ENCODE data around the gene CACNA1G.

Gene CACNA1G

DNA sequence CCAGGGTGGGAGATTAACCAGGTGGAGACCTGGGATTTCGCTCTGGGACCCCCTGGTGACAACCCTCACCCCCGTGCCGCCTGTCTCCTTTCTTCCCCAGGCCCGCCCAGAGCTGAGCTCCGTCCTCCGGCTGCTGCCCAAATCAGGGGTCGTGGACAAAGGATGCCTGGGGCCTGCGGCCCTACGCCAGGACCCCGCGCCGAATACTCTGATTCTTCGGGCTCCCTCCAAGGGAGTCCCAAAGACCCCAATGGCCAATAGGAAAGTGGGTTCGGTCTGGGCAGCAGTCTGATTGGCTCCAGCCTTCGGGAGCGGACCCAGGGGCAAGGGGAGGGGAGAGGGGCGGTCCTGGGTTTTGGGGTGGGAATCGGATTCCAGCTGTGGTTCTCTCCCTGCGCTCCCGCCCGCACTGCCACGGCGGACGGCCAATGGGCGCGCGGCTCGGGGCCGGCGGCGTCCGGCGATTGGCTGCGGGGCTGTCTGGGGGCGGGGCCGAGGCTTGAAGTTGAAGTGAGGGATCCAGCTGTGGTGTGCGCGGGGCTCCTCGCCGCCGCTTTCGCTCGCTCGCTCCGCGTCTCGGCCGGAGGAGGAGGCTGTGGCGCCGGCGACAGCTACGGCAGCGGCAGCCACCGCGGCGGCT is at the start of gene CACNA1G:
Gene CACNA1G (plus strand): TSS at position 531 of the 640 bp plus-strand sequence. CDS start 745 bp downstream, outside the sequence.
- peak; percentile 31 for DNase-seq

- DNase-seq = no peak
Observed at GRCh38 chr17:50511058-50511457, 49.5 kb upstream of the CACNA1G start.

DNA sequence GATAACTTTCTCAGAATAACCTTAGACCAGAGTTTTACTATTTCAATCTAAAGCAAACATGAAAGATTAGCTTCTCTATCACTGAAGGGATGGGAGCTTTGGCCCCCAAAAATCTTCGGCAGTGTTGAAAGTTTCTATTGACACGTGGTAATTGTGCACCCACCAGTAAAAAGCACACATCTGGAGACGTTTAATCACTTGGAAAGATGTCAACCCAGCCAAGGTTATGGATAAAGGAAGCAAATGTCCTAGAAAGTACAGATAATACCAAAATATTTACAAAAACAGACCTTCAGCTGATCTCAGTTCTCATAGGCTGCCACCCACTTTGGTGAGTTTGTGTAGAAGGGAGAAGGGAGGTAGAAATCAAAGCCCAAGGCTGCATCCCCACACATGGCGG is 47.0 kb upstream of the CACNA1G start:
- no peak for DNase-seq

GRCh38 chr17:50514388-50514787 is 46.1 kb upstream of the CACNA1G start:
- DNase-seq = no peak

GRCh38 chr17:50514936-50515702 is 45.4 kb upstream of the CACNA1G start:
- no peak for DNase-seq

- no peak for DNase-seq
Observed at GRCh38 chr17:50517011-50517410, 43.5 kb upstream of the CACNA1G start.

DNA sequence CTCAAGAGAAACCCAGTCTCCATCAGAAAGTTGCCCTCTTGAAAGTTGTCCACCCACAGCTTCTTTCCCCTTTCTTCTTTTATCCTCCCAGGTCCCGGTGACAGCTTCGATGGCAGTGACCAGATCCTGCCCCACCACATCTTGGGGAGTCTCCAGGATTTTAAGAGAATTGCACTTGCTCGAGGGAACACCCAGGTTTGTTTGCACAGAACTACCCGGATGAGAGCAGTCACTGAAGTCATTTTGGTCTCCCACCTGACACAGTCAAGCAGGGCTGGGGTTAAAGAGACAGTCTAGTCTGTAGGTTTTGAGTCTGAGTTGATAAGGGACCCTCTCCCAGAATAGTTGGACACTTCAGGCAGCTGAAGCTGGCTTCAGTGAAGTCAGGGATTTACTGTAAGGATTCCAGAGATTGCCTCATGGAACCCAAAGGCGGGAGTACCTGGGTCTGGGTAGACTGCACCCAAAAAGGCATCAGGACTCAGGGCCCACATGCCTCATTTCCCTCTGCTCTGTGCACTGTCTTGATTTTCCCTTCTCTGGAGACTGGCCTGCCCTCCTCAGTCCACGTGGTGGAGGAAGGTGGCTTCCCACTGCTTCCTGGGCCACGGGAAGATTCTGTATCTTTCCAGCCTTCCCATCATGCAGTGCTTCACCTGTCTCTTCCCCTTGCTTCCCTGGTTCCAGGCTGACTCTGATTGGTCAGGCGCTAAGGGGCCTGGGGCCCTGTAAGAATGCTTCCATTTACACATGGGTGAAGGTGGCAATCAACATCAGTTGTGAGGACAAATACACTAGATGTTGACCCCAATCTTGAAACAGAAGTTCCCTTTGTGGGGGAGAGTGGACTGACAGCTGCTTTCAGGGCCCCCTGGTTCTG is 42.8 kb upstream of the CACNA1G start:
- no peak for DNase-seq

GRCh38 chr17:50518384-50519023 is 42.0 kb upstream of the CACNA1G start:
- no peak for DNase-seq

DNA sequence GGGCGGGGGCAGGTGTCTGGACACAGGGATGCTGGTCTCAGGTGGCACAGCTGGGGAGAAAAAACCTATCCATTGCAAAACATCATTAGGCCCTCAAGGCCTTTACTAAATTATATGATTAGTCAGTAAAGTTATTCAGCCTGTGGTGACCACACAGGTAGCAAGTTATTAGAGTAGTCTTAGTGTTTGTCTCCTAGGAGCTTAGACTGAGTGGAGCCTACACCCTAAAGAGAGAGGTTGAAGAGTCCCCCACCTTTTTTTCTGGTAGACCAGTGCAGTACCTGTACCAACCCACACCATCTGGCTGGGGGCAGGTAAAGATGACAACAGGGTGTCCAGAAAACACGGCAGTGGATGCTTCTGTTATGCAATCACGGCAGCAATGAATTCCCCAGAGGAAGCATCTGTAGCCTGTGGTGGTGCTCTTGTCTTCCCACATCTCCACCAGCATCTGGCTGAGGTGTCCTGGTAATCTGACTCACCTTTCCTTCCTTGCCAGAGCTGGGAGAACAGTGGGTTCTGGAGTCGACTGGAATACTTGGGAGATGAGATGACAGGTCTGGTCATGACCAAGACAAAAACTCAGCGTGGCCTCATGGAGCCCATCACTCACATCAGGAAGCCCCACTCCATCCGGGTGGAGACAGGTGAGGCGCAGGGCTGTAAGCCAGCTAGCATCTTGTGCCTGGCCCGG is 41.2 kb upstream of the CACNA1G start:
- no peak for DNase-seq

DNA sequence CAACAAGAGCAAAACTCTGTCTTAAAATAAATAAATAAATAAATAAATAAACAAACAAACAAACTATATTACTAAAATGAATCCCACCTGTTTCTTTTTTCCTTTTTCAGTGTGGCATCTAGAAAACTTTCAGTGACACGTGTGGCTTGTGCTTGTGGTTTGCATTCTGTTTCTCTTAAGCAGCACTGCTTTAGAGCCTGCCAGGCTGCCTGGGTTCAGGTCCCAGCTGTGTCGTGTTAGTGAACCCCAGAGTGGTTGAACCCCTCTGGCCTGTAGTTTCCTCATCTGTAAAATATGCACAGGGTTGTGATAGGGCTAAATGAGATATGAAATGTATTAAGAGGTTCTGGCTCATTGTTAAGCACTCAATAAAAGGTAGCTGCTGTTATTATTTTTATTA is 40.0 kb upstream of the CACNA1G start:
- DNase-seq = no peak

GRCh38 chr17:50521514-50521913 is 39.0 kb upstream of the CACNA1G start:
- no peak for DNase-seq

GRCh38 chr17:50522766-50523165 is 37.7 kb upstream of the CACNA1G start:
- DNase-seq = no peak

GRCh38 chr17:50523208-50523607 is 37.3 kb upstream of the CACNA1G start:
- DNase-seq = no peak

- DNase-seq = no peak
Observed at GRCh38 chr17:50524838-50525237, 35.7 kb upstream of the CACNA1G start.

DNA sequence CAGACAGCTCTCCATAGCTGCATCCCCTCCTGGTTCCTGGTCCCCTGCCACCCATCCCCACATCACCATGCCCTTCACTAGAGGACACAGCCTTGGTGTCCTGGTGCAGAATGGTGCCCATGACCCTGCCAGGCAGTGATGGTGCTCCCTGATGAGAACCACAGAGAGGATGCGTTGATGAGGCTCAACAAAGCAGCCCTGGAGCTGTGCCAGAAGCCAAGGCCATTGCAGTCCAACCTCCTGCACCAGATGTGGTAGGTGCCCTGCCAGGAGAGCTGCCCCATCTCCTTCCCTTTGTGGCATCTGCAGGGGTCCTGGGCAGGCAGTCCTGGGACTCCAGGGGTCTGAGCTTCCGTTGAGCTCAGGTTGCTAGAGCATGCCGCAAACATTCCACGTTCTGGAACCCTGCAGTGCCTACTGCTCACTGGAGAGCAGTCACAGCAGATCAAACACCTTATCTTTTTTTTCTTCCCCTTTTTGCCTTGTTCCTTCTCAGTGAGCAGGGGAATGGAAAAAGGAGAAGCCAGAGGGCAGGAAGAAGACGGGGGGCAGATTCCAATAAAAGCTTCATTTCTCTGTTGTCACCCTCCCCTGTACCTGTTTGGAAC is 33.3 kb upstream of the CACNA1G start:
- peak; percentile 20 for DNase-seq

DNA sequence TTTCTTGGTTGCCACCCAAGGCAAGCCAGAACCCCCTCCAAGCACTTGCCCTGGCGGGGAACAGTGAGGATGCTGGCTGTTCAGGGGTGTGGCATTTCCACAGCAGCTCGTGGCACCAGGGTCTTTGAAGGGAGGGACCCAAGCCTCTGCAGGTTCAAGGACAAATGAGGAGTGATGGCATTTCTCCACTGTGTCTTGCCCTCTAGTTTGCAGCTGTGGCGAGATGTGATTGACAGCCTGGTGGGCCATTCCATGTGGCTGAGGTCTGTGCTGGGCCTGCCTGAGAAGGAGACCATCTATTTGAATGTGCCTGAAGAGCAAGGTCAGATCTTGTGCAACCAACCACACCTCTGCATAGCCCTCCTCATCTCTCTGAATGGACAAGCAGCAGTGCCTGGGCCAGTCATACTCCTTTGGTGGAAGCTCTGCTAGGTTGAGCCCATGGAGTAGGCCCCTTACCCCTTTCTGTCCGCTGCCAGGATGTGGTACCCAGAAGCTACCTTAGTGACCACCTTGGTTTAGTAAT is 32.5 kb upstream of the CACNA1G start:
- DNase-seq = no peak

DNA sequence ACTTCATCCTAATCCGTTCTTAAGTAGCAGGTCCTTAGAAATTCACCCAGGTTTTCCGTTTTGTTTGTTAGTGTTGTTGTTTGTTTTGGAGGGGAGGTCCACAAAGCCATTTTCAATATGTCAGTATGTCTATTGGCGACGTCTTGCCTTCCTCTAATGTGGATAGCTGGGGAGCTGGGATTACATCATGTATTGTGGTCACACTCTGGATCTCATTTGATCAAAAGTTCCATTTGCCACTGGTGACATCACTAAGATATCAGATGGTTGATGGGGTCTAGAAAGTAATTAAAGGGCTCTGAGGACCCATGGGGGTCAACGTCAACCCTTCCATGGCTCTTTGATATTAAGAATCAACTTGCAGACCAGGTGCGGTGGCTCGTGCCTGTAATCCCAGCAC is 30.7 kb upstream of the CACNA1G start:
- DNase-seq = no peak

DNA sequence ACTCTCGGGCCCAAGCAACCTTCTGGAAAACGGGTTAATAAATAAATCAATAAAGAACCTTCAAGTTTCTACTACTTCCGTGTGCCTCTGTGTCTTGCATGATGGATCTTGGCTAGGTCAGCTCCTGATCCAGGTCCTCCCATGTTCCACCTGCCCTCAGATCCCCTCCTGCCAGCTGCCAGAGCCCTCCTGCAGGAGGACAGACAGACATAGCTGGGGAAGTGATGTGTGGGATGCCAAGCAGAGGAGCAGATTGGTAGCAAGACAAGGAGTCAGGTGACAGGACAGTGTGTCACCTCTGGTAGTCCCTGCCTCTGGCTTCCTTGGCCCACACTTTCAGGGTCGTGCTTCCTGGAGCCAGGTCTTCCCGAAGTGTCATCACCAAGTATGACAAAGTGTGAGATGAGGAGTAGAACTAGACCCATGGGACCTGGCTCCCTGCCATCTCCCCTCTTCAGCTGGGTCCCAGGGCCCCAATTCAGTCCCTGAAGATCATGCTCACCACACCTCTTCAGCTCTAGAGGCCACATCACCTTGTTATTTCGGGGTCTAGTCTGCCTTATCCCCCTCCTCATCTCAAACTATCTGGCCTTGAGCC is 29.0 kb upstream of the CACNA1G start:
- DNase-seq = no peak

DNA sequence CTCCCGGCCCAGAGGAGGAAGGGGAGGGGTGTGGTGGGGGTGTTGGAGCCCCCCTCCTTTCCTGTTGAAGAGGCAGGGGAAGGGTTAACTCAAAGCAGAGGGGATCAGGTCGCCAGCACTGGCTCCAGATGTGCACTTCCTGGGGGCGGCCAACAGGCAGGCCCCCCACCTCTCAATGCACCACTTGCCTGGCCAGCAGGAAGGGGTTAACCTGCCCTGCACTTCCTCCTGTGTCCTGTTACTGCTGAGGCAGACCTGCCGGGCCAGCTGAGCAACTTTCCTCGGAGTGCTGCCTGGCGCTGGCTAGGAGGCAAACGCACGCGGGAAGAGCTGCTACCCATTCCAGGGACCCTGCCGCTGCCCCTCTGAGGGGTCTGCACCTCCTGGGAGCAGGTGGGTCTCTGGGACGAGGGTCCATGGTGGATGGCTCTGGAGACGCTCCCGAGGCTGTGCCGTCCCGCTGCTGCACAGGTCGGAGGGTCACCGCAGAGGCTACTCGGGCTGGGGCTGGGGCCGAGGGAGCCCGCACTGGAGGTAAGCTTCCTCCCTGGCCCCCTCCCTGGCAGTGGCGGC is 28.0 kb upstream of the CACNA1G start, which contains the start of gene EPN3:
Gene EPN3 (plus strand): TSS at position 284 of the 573 bp plus-strand sequence. CDS start 3,822 bp downstream, outside the sequence.
- no peak for DNase-seq

DNA sequence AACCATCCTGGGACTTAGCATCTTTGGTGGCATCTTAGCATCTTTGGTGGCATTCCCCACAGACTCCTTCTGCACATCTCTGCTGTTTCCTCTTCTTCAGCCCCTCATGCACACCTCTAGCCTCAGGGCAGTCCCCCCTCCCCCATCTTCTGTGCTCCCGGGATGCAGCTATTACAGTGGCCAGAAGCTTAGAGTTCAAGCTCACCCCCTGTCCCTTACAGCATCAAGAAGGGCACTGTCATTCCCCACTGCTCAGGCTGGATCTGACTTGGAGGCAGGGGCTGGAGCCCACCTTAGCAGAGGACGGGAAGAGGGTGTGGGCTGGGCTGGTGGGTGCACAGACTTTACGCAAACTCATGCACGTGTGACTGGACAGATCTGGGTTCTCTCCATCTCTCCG is 27.3 kb upstream of the CACNA1G start:
- no peak for DNase-seq

DNA sequence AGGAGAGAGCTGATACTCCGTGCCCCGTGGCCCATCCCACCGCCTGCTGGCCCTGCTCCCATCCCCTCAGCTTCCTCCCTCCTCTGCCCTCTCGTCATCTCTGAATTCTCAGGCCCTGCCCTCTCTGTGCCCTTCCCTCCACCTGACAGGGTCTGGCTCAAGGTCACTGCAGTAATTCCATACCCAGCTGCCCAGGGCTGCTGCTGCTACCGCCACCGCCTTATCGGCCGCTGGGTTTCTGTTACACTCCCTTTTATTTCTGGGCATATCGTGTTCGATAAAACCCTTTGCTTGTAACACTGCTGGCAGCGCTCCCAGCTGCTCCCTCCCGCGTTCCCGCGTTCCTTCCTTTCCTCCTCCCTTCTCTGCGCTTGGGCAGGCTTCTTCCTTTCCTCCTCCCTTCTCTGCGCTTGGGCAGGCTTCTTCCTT is 26.8 kb upstream of the CACNA1G start:
- no peak for DNase-seq
